HG03175 (cell line): ENCODE measurements around the gene KIF5C.

ENCODE experiments used
- ATAC-seq: cut with Tn5 transposase; IDR thresholded peaks from one replicate; pipeline ENCODE4 v1.9.1; 2021; ENCODE audit warnings: mild to moderate bottlenecking, moderate library complexity; ENCODE audit not compliant: unreplicated experiment

KIF5C gene

GRCh38 chr2:149038442-149039212 lies 163.6 kb downstream of the KIF5C start, which contains the start of gene LYPD6B:
Gene LYPD6B (plus strand): TSS chr2:149038699. CDS start chr2:149130949, 92,250 bp downstream.
- ATAC-seq = peak; percentile 71

DNA sequence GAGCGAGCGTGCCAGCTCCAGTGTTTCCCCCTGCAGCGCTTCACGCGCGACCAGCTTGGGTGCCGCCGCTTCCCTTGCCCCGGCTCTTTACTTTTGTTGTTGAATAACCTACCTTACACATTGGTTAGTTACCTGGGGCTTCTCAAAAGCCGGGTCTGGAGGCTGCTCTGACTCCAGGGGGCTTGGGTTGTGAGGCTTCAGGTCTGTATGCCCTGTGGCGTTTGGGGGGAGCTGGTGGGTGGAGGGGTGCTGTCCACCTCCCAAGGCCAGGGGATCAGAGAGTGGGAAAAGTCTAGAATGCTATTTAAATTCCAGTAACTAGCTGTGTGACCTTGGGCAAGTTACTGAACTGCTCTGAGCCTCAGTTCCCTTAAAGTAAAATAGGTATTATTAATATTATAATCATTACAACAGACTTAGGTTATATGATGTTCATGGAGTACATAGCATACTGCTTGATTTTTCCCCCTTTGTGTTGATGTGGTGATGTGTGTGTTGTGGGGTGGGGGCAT lies 164.2 kb downstream of the KIF5C start:
- ATAC-seq = no peak

- peak; percentile 44 for ATAC-seq
Observed at GRCh38 chr2:149040451-149040850, 165.4 kb downstream of the KIF5C start.

GRCh38 chr2:149041482-149041881 lies 166.5 kb downstream of the KIF5C start:
- ATAC-seq = no peak

DNA sequence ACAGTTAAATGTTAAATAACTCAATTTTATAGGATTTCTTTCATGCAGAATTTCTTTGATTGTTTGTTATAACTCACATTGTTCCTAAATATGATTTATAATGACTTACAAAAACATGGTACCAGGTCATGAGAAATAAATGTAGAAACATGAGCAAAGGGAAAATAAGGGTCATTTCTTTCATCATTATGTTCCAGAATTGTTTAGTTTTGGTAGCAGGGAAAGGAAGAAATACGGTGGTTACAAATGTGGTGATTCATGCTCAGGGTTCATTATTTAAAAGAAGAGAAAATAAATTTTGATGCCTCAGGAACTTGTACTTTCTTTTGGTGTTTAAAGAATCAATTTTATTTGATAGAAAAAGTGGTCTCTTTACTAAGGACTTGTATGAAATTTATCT lies 167.9 kb downstream of the KIF5C start:
- no peak for ATAC-seq

- no peak for ATAC-seq
Observed at GRCh38 chr2:149044500-149044899, 169.5 kb downstream of the KIF5C start.

- no peak for ATAC-seq
Observed at GRCh38 chr2:149047118-149047517, 172.1 kb downstream of the KIF5C start.

DNA sequence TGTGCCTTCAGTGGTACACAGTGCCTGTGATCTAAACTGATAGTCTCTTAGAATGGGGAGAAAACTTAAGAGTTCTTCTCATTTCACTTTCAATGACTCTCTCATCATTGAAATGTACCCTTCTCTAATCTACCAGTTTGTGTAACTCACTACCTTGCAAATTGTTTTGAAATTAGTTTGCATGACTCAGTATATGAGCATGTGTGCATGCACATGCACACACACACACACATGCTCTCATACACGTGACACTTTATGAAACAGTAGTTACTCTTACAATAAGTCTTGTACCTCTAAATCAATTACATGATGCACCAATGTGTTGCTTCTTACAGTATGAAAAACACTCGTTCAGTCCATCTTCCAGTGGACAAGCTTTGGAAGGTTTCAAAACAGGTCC lies 174.1 kb downstream of the KIF5C start:
- no peak for ATAC-seq

- peak; percentile 90 for ATAC-seq
Observed at GRCh38 chr2:149050188-149050587, 175.2 kb downstream of the KIF5C start.

DNA sequence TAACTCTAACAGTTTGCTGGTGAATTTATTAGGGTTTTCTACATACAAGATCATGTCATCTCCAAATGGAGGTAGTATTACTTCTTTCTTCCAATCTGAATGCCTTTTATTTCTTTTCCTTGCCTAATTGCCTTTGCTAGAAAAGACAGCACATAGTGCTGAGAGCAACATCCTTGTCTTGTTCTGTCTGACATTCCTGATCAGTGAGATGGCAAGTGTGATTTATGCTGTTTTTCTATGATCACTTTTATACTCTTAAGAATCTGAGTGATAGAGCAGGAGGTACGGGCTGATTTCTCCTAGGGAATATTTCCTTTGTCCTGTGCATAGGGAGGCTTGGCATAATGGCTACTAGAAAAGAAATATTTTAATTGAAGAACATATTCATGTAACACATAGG lies 180.7 kb downstream of the KIF5C start:
- ATAC-seq = no peak

DNA sequence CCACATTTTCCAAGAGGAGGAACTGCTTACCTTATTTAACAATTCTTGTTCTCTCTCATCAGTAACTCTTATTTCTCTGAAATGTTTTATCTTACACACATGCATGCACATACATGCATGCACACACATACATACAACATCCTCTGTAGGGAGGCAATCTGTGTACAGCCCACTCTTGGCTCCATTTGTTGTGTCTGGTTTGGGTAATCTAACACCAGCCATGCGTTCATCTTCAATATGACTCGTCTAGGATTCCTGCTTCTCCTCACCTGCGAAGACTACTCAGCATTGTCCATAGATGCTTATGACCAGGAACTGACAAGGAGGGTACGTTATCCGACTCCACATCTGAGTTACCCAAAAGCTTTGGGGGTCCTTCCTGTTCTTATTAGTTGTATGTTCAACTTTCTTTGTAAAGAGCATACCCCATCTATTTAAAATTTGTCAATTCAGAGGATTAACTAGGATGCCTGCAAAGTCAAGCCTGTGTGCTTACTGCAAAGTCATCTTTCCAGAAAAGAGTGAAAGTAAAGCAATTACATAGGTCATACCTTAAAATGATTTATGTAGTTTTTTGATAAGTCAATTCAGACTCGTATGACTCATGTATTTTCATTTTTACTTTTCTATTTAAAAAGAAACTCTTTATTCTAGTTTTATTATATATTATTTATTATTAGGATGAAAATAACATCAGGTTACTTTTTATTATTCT lies 181.7 kb downstream of the KIF5C start:
- no peak for ATAC-seq

GRCh38 chr2:149057401-149057800 lies 182.4 kb downstream of the KIF5C start:
- ATAC-seq = no peak

DNA sequence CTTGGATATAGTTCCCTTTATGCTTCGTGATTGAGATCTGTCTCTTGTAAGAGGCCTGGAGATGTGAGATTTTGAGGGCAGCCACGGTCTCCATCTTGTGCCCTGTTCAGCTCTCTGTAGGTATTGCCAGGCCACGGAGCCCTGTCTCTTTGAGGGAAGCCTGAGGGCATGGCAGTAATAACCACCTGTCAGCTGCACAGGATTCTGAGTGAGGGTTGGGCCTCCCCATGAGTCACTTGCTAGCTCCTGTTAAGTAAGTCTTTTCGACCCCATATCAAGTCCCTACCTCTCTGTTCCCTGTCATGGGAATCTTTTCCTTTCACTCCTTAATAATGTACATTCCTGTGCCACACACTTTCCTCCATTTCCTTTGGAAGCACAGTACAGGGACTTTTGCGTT lies 183.9 kb downstream of the KIF5C start:
- no peak for ATAC-seq

DNA sequence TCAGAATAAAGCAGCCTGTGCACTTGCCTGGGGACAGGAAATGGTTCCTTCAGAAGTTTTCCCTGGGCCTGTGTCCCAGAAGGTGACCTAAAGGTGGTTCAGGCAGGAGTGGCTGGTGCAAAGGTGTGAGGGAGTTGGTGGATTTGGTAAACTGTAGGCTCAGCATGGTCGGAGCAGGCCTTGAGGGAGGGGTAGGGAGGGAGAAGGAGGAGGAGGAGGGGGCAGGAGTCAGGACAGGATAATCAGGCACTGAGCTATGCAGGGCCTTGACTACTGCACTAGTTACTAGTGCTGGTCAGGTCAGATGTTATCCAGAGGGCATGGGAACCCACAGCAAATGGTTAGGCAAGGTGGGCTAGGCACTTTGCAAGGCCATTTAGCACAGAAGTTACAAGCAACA lies 184.8 kb downstream of the KIF5C start:
- ATAC-seq = no peak

DNA sequence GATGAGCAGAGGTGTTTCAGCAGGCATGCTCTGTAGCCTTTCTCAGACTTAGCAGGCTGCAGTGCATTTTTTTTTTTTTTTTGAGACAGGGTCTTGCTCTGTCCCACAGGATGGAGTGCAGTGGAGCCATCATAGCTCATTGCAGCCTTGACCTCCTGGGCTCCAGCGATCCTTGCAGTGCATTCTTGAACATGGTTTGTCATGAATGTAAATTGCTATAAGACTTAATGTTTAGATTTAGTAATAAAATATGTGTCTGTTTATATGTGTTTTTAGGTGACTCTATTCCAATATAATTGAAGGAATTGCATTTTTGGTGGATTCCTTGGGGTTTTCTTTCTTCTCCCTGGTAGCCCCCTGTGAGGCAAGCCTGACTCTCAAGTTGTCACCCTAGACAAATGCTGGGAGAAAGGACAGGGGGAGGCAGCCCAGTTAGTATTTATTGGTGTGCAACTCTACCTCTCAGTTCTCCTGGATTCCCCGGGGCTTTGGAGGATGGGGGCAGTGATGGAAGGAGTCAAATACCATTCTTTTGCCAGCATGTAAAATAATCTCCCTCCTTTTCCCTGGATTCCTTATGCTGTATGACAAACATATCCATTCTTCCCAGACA lies 186.2 kb downstream of the KIF5C start:
- no peak for ATAC-seq

GRCh38 chr2:149062531-149062930 lies 187.5 kb downstream of the KIF5C start:
- no peak for ATAC-seq

DNA sequence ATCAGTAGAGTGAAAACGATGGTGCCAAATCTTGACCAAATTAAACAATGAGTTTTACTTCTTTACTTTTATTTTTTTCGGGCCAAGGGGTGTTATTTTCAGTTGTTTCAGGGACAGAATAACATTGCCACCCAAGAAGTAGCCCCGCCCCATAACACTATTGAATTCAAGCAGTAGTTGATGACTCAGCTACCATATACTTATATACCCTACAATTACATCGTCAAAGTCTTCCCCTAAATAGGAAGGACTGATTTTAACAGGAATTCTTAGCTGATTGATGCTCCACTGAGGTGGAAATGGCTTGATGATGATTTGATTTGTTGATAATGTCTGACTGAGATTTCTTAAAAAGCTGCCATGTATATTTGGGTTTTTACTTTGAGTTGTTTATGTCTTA lies 188.2 kb downstream of the KIF5C start:
- ATAC-seq = no peak

DNA sequence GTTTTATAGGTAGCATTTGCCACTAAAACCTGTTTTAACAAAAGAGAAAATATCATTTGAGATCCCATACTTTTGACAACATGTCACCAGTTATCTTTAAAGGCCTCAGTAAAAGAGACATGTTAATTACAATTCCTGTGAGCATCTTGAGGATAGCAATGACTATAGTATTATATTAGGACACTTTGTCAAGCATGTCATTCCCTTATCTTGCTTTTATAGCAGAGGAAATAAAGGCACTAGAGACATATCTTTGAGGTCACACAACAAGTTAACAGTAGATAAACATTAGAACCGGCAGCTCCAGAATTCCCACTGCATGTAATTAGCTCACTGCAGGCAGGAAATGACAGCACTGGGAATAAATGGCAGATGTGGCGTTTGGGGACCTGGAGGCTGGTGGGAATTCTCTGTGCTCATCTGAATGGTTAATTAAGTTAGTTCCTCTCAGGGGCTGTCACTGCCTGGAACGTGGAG lies 189.4 kb downstream of the KIF5C start:
- ATAC-seq = no peak

DNA sequence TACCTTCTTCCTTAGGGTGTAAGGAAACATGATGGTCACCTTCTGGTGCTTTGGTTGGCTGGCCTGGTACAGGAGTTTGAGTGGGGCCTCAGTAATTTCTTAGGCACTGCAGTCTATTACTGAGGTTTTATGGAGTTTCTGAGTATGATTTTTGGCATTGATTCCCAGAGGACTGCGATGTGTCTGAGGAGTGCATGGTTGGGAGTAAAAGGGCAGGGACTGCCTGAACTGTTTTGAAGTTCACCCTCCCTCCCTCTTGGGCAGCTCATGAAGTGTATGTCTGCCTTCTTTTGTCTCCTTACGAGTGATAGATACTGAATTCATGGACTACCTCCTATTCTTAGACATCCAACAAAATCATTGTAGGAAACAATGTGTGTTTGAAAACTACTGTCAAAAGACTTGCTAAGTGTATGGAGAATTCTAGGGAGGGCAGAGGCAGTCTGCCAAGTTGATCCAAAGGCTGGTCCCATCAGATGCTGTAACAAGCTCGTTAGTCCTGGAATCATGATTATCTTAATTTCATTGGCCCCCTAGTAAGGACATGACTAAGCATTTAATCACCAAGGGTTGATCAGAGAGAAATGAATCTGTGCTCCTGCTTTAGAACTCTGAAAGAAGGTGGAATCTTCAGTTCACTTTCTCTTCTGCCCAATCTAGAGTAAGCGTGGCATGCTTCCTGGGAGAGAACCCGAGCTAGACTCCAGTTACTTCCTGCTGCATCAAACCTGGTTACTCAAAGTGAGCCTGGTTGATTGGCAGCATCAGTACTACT lies 190.0 kb downstream of the KIF5C start:
- no peak for ATAC-seq

DNA sequence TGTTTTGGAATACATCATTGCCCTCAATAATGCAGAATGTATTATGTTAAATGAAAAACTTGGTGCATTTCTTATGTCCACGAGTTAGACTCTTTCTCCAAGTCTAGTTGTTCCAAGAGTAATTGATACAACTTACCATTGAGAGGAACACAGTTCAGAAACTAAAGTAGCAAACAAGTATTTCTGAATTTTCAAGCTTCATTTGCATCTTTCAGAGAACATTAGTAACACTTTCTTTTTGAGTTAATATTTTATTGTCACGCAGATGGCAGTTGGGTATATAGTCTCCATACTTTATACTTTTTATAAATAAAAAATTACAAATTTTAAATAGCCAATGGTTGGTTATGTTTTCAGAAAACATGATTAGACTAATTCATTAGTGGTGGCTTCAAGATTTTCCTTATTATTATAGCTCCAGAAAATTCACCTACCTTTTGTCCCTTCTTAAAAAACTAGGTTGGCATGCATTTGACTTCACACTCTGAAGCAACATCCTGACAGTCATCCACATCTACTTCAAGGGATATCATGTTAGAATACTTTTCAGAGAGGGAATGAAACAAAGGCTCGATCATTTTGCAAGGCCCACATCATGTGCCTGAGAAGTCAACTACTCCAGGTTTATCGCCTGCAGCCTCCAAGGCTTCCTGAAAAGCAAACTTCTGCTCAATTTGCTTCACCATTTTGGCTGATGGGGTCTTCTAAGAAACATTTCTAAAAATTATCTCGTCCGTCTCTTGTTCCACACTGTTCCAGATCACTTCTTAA lies 193.4 kb downstream of the KIF5C start:
- ATAC-seq = no peak
